ENCODE results near the gene ARNT2. TPM values are rescaled to one million over a fixed set of nuclear protein-coding genes. Genes with fewer than 3 reads are reported as not detected.
"Not testable (repeated sequence)": the region's sequence is repeated elsewhere in the genome, so short reads cannot be mapped to it uniquely, and the experiment has no call there.

Gene ARNT2
- total RNA-seq, 4 donors from 2014 or later = 0.26 to 22.9 (median 7.0) TPM

DNA sequence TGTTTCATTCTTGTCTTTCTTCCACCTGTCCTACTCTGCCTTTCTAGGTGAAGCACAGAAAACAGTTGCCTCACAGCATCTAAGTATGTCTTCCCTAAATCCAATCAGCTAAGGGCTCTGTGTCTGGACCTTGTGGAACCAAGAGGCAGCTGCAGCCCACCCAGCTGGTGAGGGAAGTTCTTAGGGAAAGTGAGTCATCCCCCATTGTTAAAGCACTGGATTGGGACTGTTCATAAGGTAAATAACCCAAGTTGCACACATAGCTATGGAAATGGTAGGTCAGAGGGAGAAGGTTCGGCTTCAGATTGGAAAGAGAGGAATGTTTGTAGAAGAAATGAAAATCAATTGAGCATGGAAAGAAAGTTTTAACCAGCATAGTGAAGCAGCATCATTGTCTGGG, 18.0 kb upstream of the ARNT2 start:
- Histone ChIP-seq H3K27me3 (no peaks in the 10 kb centered on the region), H3K4me3 (no peak overlapping the region), H3K27ac (no peak overlapping the region), H3K36me3 (no peaks in the 10 kb centered on the region), H3K4me1 (no peaks in the 10 kb centered on the region), H3K9me3 (no peaks in the 10 kb centered on the region)
- TF ChIP-seq CTCF (IDR thresholded peaks at IDR 0.05) = no peak
- TF ChIP-seq POLR2A (IDR thresholded peaks at IDR 0.05) = no peak
- intact Hi-C loops (cut with DNase I; ENCODE audit: low total_unique reads) = no loop called here
- no peak for DNase-seq

- Histone ChIP-seq H3K4me1 (no peaks in the 10 kb centered on the region), H3K36me3 (no peaks in the 10 kb centered on the region), H3K4me3 (no peak overlapping the region), H3K27ac (no peak overlapping the region), H3K9me3 (no peaks in the 10 kb centered on the region), H3K27me3 (no peaks in the 10 kb centered on the region)
- no peak for DNase-seq
- no peak for TF ChIP-seq POLR2A (IDR thresholded peaks at IDR 0.05)
- no peak for TF ChIP-seq CTCF (IDR thresholded peaks at IDR 0.05)
- intact Hi-C loops (cut with DNase I; ENCODE audit: low total_unique reads) = no loop called here
Measured at GRCh38 chr15:80388326-80388725, 15.9 kb upstream of the ARNT2 start.

GRCh38 chr15:80389370-80389769, 14.8 kb upstream of the ARNT2 start:
- Histone ChIP-seq H3K4me3 (no peak overlapping the region), H3K27ac (no peak overlapping the region), H3K9me3 (no peaks in the 10 kb centered on the region), H3K36me3 (no peaks in the 10 kb centered on the region), H3K27me3 (no peaks in the 10 kb centered on the region), H3K4me1 (no peaks in the 10 kb centered on the region)
- TF ChIP-seq CTCF (IDR thresholded peaks at IDR 0.05) (no peak), POLR2A (IDR thresholded peaks at IDR 0.05) (no peak)
- no peak for DNase-seq
- intact Hi-C loops (cut with DNase I; ENCODE audit: low total_unique reads) = no loop called here

- H3K9me3 ChIP-seq; intact Hi-C loops (cut with DNase I; ENCODE audit: low total_unique reads): not testable (repeated sequence)
Measured at GRCh38 chr15:80390942-80391341, 13.2 kb upstream of the ARNT2 start.

DNA sequence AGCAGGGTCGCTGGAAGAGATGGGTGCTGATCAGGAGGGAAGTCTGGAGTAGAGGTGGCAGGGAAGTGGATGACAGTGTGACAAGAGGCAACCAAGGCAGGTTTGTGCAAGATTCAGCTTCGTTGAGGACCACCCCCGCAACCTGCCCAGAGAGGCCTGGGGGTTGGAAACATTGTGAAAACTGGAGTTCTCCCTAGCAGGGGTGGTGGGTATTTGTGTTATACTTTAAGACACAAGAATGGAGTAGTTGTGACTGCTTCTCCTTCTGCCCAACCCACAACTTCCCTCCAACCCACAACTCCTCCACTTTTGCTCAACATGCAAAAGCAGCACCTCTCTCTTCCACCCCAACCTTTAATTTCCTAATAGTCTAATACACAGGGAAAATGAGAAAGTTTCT, 8.6 kb upstream of the ARNT2 start:
- DNase-seq = no peak
- intact Hi-C loops (cut with DNase I; ENCODE audit: low total_unique reads) = no loop called here
- Histone ChIP-seq H3K27ac (no peak overlapping the region), H3K27me3 (no peaks in the 10 kb centered on the region), H3K4me3 (no peak overlapping the region), H3K36me3 (no peaks in the 10 kb centered on the region), H3K9me3 (no peaks in the 10 kb centered on the region), H3K4me1 (no peaks in the 10 kb centered on the region)
- no peak for TF ChIP-seq CTCF (IDR thresholded peaks at IDR 0.05)

More at GRCh38 chr15:80390942-80391341, 13.2 kb upstream of the ARNT2 start:
- not testable (repeated sequence) for H3K36me3 ChIP-seq, H3K4me3 ChIP-seq, H3K27ac ChIP-seq, H3K27me3 ChIP-seq, DNase-seq, H3K4me1 ChIP-seq

- intact Hi-C loops (cut with DNase I; ENCODE audit: low total_unique reads) = no loop called here
- TF ChIP-seq CTCF (IDR thresholded peaks at IDR 0.05) (no peak), POLR2A (IDR thresholded peaks at IDR 0.05) (no peak)
- no peaks in the 10 kb centered on the region for H3K36me3 ChIP-seq
- H3K4me3 ChIP-seq = no peak overlapping the region
- H3K27ac ChIP-seq = no peak overlapping the region
- H3K9me3 ChIP-seq = no peaks in the 10 kb centered on the region
- no peaks in the 10 kb centered on the region for H3K4me1 ChIP-seq
- no peaks in the 10 kb centered on the region for H3K27me3 ChIP-seq
- no peak for DNase-seq
Measured at GRCh38 chr15:80396096-80396495, 8.1 kb upstream of the ARNT2 start.
